Adrenal gland (tissue), 5 donors: Measurements from ENCODE around the gene C22orf31.

Source experiments
- CTCF ChIP-seq, 6 experiments: fragments of 450-650 bp in 4 of 6; fragments of 200-600 bp in 2 of 6; sonication (generic) in 1 of 6; IDR thresholded peaks; 1 replicate in 5 of 6; 2 replicates in 1 of 6; pipeline versions ENCODE4 v1.5.1 to v1.8.0; 2016 to 2021; ENCODE audit warnings: antibody characterized with exemption in 6 of 6, mild to moderate bottlenecking in 2 of 6, moderate library complexity in 1 of 6
- POLR2A ChIP-seq, 2 donors: fragments of 450-650 bp; IDR thresholded peaks; one replicate each; pipeline ENCODE4 v1.6.1; 2017; ENCODE audit warnings: antibody characterized with exemption in 2 of 2, mild to moderate bottlenecking in 2 of 2, moderate library complexity in 1 of 2
- donor health status: DM: no; HTN: no; CAD: no.

- TF ChIP-seq CTCF (IDR thresholded peaks at IDR 0.05) = no peak
- TF ChIP-seq POLR2A (IDR thresholded peaks at IDR 0.05) = no peak
These were observed 8.5 kb downstream of the C22orf31 start for GRCh38 chr22:29053048-29053702.
